ENCODE data around the gene LIMA1. TPM values are rescaled to one million over a fixed set of nuclear protein-coding genes. Genes with fewer than 3 reads are reported as not detected.

LIMA1 gene
- total RNA-seq, 3 donors from 2014 or later (not counting 1 experiment from before 2014, with no cell fraction given) = 12.0 to 16.2 (median 13.7) TPM

DNA sequence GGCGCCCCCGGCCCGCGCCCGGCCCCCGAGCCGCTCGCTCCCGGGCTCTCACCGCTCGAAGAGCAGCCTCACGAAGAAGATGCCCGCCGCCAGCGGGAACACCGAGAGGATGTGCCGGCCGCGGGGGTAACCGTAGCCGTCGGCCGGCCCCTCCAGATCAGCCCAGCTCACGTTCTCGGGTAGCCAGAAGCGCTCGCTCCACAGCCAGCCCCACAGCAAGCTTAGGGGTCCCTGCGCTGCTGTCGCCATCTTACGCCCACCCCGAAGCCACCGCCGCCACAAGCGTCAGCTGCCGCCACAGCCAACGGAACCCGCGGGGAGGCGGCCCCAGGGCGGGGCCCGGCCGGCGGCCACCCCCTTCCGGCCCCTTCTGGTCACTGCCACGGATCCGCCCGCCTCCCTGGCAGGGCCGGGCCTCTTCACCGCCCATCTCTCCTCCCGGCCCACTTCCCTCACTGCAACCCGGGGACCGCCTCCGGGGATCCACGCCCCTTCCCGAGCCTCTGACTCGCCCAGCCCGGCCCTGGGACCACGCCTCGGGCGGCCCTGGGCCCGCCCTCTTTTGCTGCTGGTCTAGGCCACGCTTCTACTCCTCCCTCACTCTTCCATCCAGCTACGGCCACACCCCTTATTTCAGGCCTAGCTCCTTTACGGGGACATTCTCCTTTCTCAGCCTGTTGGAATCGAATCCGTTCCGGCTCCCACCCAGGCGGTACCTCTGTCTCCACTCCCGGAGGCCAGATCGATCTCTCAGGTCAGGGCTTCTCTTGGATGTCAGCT is 116.1 kb downstream of the LIMA1 start, which contains the start of gene CERS5:
TSS of gene CERS5 (minus strand) at position 321 of the 780 bp plus-strand sequence. CDS start at position 249, 72 bp downstream.
- no peaks in the 10 kb centered on the region for H3K27me3 ChIP-seq (ENCODE audit: control insufficient read depth, insufficient read depth, low read length)
- peak within 1 kb of the TSS; percentile 93 for H3K4me3 Mint-ChIP-seq
- under 1% methylated on average over 70 of the region's 70 CpGs for WGBS (ENCODE audit: insufficient coverage)

DNA sequence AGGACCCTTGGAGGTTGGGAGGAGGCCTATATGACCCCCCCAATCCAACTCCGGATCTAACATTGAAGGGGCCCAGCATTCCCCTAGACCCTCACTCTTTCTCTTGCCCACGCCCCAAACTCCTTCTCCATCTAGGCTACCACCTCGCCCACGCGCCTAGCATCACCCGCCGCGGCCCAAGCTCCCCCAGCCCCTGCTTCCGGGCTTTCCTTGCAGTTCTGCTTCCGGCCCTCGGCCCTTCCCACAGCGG is 116.6 kb downstream of the LIMA1 start:
- H3K36me3 ChIP-seq (ENCODE audit: control insufficient read depth, insufficient read depth, low read length) = no peaks in the 10 kb centered on the region
- peak in 2 of 3 donors; percentile 11 to 25 for ATAC-seq
- H3K4me3 Mint-ChIP-seq = peak overlapping the region; percentile 93
- H3K4me3 ChIP-seq (ENCODE audit: low read length) = peak overlapping the region; percentile 97
- H3K4me1 Mint-ChIP-seq = peaks cover 9 to 33% of the 10 kb centered on the region in 2 donors
- TF ChIP-seq, protein P1, sequence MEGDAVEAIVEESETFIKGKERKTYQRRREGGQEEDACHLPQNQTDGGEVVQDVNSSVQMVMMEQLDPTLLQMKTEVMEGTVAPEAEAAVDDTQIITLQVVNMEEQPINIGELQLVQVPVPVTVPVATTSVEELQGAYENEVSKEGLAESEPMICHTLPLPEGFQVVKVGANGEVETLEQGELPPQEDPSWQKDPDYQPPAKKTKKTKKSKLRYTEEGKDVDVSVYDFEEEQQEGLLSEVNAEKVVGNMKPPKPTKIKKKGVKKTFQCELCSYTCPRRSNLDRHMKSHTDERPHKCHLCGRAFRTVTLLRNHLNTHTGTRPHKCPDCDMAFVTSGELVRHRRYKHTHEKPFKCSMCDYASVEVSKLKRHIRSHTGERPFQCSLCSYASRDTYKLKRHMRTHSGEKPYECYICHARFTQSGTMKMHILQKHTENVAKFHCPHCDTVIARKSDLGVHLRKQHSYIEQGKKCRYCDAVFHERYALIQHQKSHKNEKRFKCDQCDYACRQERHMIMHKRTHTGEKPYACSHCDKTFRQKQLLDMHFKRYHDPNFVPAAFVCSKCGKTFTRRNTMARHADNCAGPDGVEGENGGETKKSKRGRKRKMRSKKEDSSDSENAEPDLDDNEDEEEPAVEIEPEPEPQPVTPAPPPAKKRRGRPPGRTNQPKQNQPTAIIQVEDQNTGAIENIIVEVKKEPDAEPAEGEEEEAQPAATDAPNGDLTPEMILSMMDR (IDR thresholded peaks at IDR 0.05) = no peak
- H3K4me1 ChIP-seq (ENCODE audit: control insufficient read depth, insufficient read depth, low read length) = peaks cover 17% of the 10 kb centered on the region
- H3K27ac ChIP-seq (ENCODE audit: low read length) = peak overlapping the region; percentile 93
- no peak for DNase-seq
- H3K27me3 ChIP-seq (ENCODE audit: control insufficient read depth, insufficient read depth, low read length) = no peaks in the 10 kb centered on the region
- no peaks in the 10 kb centered on the region for H3K9me3 Mint-ChIP-seq
- no peaks in the 10 kb centered on the region for H3K36me3 Mint-ChIP-seq
- no peaks in the 10 kb centered on the region for H3K9me3 ChIP-seq (ENCODE audit: control insufficient read depth, insufficient read depth, low read length)
- peak overlapping the region; percentile 82 to 91 for H3K27ac Mint-ChIP-seq
- no peaks in the 10 kb centered on the region for H3K27me3 Mint-ChIP-seq (ENCODE audit: low read depth in 2 of 2)
- intact Hi-C loops (cut with micrococcal nuclease) = loop anchor here (1.0 kb wide), 2 partner anchors 54 to 78 kb away; partner anchors contain the start of gene COX14
- under 1% methylated on average over 12 of the region's 12 CpGs for WGBS (ENCODE audit: insufficient coverage)

More for the DNA sequence above, 116.1 kb downstream of the LIMA1 start, which contains the start of gene CERS5:
- DNase-seq (peak; percentile 93 to 97), ATAC-seq (peak; percentile 96 to 100 (median 96))
- peak within 1 kb of the TSS; percentile 82 to 91 for H3K27ac Mint-ChIP-seq
- Histone ChIP-seq H3K27ac (ENCODE audit: low read length) (peak within 1 kb of the TSS; percentile 93), H3K4me3 (ENCODE audit: low read length) (peak within 1 kb of the TSS; percentile 97), H3K36me3 (ENCODE audit: control insufficient read depth, insufficient read depth, low read length) (no peaks in the 10 kb centered on the region), H3K9me3 (ENCODE audit: control insufficient read depth, insufficient read depth, low read length) (no peaks in the 10 kb centered on the region), H3K4me1 (ENCODE audit: control insufficient read depth, insufficient read depth, low read length) (peaks cover 17% of the 10 kb centered on the region)
- no peaks in the 10 kb centered on the region for H3K9me3 Mint-ChIP-seq
- H3K36me3 Mint-ChIP-seq = no peaks in the 10 kb centered on the region
- H3K27me3 Mint-ChIP-seq (ENCODE audit: low read depth in 2 of 2) = no peaks in the 10 kb centered on the region
- intact Hi-C loops (cut with micrococcal nuclease) = loop anchor here (1.0 kb wide), 2 partner anchors 55 to 79 kb away; partner anchors contain the start of gene COX14
- TF ChIP-seq, protein P1 (IDR thresholded peaks at IDR 0.05) = no peak
- peaks cover 9 to 33% of the 10 kb centered on the region in 2 donors for H3K4me1 Mint-ChIP-seq

DNA sequence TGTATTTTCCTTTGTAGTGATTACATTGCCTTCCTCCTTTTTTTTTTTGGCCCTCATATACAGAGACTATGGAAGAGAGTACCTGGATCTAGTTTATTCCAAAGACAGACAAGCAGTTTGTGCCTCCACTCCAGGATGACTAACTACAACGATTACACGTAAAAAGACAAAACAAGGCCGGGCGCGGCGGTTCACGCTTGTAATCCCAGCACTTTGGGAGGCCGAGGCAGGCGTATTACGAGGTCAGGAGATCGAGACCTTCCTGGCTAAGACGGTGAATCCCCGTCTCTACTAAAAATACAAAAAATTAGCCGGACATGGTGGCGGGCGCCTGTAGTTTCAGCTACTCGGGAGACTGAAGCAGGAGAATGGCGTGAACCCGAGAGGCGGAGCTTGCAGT is 118.4 kb downstream of the LIMA1 start:
- Mint-ChIP-seq H3K27me3 (ENCODE audit: low read depth in 2 of 2) (no peaks in the 10 kb centered on the region), H3K36me3 (no peaks in the 10 kb centered on the region), H3K9me3 (no peaks in the 10 kb centered on the region), H3K27ac (peak overlapping the region; percentile 13 to 53), H3K4me3 (peak overlapping the region; percentile 60), H3K4me1 (peaks cover 9 to 33% of the 10 kb centered on the region in 2 donors)
- TF ChIP-seq, protein P1 (IDR thresholded peaks at IDR 0.05) = no peak
- Histone ChIP-seq H3K9me3 (ENCODE audit: control insufficient read depth, insufficient read depth, low read length) (no peaks in the 10 kb centered on the region), H3K4me3 (ENCODE audit: low read length) (no peak overlapping the region), H3K27ac (ENCODE audit: low read length) (no peak overlapping the region), H3K4me1 (ENCODE audit: control insufficient read depth, insufficient read depth, low read length) (peaks cover 17% of the 10 kb centered on the region), H3K27me3 (ENCODE audit: control insufficient read depth, insufficient read depth, low read length) (no peaks in the 10 kb centered on the region), H3K36me3 (ENCODE audit: control insufficient read depth, insufficient read depth, low read length) (no peaks in the 10 kb centered on the region)
- DNase-seq (no peak), ATAC-seq (no peak)
- 98% methylated on average over 20 of the region's 20 CpGs for WGBS (ENCODE audit: insufficient coverage)
- intact Hi-C loops (cut with micrococcal nuclease) = no loop called here

Measured in natural killer cell (primary cell).